T-helper 22 cell (primary cell): ENCODE results near the gene GOLGA6A.
A peak's percentile ranks its signal among the peaks of the same experiment; 100 is the strongest.
"Not testable (repeated sequence)": the region's sequence is repeated elsewhere in the genome, so short reads cannot be mapped to it uniquely, and the experiment has no call there.

ENCODE experiments used
- DNase-seq: peaks from one replicate; pipeline ENCODE4 v3.0.0-alpha.2; 2020; ENCODE audit warnings: low read depth

Gene GOLGA6A

GRCh38 chr15:74099963-74100733 lies 17.8 kb upstream of the GOLGA6A start:
- peak; percentile 37 for DNase-seq

DNA sequence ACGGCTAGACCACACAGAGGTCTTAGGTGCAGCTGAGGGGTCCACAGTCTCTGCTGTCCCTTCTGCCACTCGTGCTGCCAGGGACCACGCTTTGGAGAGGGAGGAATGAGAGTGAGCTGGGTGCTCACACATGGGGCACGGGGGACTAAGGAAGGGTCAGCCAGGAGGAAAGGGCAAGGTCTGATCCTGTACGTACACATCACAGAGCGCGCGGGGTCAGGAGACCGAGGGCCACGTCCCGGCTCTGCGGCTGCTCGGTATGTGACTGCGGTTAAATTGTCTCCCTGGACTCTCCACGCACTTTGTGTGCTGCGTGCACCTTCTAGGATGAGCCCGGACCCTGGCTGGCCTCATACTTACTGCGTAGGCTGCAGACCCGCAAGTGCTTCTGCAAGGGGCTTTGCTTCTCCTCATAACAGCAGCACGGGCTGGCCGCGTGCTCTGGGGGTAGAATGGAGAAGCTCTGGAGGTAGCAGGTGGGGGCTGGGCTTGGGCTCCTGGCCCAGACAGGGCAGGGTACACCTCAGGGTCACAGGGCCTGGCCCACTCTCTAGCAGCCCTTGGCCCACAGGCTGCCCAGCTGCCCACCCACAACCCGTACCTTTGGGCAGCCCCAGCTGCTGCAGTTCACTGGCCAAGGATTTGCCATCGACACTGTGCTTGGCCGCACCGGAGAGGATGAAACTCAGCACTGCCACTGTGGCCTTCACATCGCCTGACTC lies 14.6 kb upstream of the GOLGA6A start:
- DNase-seq, result not testable (repeated sequence)

DNA sequence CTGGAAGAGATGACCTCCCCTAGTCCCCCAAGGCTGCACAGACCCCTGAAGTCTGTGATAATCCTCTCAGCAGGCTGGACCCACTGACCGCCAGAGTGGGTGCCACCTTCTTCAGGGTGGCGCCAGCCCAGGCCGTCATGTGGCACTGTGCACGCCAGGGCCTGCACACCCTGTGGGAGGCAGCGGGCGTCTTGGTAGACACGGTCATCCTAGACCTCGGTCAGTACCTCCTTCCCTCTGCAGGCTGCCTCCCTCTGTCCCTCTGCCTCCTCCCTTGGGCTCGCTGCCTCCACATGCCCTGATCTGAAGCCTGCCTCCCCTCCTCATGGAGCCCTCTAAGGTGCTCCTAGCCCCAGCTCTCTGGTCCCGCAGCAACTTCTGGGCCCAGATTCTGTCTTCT lies 13.3 kb upstream of the GOLGA6A start:
- DNase-seq, result not testable (repeated sequence)

GRCh38 chr15:74094567-74094966 lies 12.2 kb upstream of the GOLGA6A start:
- not testable (repeated sequence) for DNase-seq

DNA sequence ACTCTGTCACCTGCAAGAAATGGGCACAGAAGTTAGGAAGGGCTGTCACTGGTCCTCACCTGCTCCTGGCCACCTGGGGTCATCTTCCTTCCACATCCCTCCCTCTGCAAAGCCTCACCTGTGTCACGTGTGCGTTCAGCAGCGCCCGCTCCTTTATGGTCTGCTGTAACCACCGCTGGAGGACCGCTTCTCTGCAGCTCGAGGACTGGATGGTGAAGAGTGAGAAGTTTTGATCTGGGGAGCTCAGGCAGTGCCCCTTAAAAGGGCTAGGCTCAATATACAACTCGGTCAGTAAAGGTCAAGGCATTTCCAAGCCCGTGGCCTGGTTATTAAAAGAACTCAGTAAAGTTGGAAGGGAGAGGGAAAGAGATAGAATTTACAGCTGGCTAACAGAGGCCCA lies 6.6 kb downstream of the GOLGA6A start:
- not testable (repeated sequence) for DNase-seq

GRCh38 chr15:74072614-74073337 lies 9.6 kb downstream of the GOLGA6A start:
- DNase-seq, result not testable (repeated sequence)

DNA sequence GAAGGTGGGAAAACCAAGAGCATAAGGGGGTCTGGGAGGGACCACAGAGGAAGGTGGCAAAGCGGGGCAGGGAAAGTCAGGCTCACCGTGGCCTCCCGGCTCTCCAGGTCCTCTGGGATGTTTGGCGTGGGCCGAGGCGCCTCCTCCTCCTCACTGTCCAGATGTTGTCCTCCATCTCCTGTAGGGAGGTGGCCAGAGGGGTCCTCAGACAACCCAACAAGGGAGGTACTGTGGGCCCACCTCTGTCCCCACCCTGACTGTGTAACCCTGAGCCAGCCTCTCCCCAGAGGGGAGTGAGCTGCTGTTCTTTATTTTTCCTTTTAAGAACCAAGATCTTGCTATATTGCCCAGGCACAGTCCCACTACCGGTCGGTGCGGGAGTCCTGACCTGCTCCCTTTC lies 10.2 kb downstream of the GOLGA6A start:
- DNase-seq, result not testable (repeated sequence)

DNA sequence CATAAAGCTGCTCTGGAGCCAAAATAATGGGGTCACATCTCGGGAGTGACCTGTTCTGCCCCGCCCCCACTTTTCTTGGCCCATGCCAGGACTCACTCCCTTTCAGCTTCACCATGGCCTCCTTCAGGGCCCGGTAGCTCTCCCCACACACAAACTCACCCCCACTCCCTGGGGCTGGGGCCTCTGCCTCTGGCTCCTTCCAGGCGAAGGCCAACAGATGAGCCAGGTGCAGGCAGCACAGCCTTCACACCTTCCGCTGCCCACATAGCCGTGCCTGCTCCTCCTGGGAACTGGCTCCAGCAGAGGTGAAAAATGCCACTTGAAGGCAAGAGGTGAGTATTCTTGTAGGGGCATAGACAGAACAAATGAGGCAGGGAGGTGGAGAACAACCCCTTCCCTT lies 10.7 kb downstream of the GOLGA6A start:
- not testable (repeated sequence) for DNase-seq

DNA sequence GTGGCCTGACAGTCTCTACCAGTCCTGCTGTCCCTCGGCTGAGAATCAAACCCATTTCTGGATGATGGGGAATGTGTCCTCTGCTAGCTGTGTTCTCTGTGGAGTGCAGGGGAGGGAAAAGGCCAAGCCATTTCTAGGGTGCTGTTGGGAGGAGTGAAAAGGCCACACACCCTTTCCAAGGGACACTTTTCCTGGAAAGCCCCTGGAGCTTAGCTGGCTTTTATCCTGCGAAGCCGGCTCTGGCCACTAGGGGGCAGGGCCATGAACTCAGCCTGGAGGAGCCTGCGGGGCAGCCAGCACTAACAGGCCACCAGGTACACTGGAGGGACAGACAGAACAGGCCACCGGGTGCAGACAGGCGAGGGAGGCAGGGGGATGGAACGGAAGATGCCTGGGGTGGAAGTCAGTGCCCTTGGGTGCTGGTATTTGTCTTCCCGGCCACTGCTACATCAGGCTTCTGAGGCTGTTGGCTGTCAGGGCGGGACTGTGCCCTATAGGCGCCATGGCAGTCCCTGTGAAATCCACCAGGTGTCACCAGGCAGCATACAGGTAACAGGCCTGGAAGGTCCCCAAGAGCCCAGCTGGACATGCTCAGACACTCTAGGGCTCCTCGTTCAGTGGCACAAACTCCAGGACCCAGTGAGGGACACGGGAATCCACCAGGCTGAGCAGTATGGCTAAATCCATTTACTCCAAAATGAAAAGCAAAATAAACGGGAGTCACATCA lies 16.5 kb downstream of the GOLGA6A start:
- not testable (repeated sequence) for DNase-seq

GRCh38 chr15:74064822-74065221 lies 17.5 kb downstream of the GOLGA6A start:
- DNase-seq, result not testable (repeated sequence)

- not testable (repeated sequence) for DNase-seq
Observed at GRCh38 chr15:74064183-74064582, 18.2 kb downstream of the GOLGA6A start.

- DNase-seq, result not testable (repeated sequence)
Observed at GRCh38 chr15:74063425-74064146, 18.8 kb downstream of the GOLGA6A start.

GRCh38 chr15:74062671-74063070 lies 19.7 kb downstream of the GOLGA6A start:
- no peak for DNase-seq

DNA sequence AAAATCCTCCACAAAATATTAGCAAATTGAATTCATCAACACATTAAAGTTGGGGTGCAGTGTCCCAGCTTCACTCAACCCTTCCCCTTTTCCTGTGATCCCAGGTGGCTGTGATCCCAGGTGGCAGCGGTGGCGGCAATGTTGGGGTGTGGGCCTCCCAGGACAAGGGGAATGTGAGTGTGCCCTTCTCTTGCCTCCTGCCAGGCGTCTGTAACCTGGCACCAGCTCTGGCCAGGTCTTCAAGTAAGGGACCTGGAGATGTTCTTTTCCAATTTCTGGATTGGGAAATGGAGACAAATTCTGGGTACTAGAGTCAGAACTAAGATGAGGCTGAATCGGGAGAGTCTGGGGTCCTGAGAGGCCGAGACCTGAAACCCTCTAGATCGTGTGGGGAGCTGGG lies 20.1 kb downstream of the GOLGA6A start:
- no peak for DNase-seq

DNA sequence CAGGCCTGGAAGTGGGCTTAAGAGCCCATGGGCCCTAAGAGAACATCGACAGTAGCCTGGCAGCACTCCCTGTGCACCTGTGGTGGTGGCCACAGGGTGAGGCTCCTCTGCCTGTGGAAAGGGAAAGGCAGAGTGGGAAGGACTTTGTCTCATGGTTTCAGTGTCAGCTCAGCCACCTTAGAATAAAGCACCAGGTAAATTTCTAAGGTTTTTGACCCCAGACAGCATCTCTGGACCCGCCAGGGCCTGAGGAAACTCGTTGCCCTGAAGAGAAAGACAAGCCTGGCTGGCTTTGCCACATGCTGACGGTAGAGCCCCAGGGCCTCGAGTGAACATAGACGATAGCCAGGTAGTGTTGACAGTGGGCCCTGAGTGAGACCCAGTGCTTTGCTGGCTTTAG lies 22.1 kb downstream of the GOLGA6A start:
- DNase-seq, result no peak

- DNase-seq, result not testable (repeated sequence)
Observed at GRCh38 chr15:74059050-74059833, 23.1 kb downstream of the GOLGA6A start.

GRCh38 chr15:74056330-74056729 lies 26.0 kb downstream of the GOLGA6A start:
- DNase-seq, result not testable (repeated sequence)

- no peak for DNase-seq
Observed at GRCh38 chr15:74055804-74056203, 26.5 kb downstream of the GOLGA6A start.

DNA sequence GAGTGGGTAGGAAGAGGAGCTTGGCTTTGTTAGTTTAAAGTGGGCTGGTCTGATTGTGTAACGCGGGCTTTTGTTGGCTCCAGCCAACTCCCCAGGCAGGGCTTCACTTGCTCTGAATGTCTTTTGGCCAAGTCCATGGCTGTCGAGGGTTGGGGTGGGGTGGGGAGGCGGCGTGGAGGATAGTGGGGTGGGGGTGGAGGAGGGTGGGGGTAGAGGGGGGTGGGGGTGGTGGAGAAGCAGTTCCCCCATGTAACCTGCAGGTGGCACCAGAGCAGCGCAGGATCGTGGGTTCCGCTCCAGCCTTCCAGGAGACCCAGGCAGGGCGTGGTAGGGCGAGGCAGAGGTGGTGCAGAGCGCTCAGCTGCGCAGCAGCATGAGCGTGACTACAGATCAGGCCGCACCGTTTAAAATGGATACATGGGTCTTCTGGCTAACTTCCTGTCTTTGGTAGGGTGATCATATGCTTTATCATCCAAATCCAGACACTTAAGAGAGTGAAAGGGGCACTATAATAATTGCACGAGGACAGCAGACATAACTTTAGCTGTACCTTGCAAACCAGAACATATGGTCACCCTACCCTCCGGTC lies 28.3 kb downstream of the GOLGA6A start:
- peak; percentile 36 for DNase-seq

GRCh38 chr15:74053517-74053916 lies 28.8 kb downstream of the GOLGA6A start:
- no peak for DNase-seq
